H1 (cell line): ENCODE results near the gene TUBE1. TPM values are rescaled to one million over a fixed set of nuclear protein-coding genes. Genes with fewer than 3 reads are reported as not detected.

ENCODE experiments used
- KDM4A ChIP-seq: IDR thresholded peaks from one replicate; pipeline ENCODE4 v1.7.1; 2012; ENCODE audit warnings: low read depth, mild to moderate bottlenecking, moderate library complexity, low read length, inconsistent platforms; ENCODE audit not compliant: severe bottlenecking
- YY1 ChIP-seq: IDR thresholded peaks from 2 replicates; pipeline ENCODE4 v1.6.1; 2011; ENCODE audit warnings: low read depth, mild to moderate bottlenecking, low read length
- polyA plus RNA-seq, 7 experiments: library from polyadenylated mRNA; depleted of rRNA in 3 of 7; stranded (reverse) in 5 of 7; unstranded in 2 of 7; fragments of >200 nt in 5 of 7; fragments of 200-250 nt in 2 of 7; gene quantifications; 1 replicate in 5 of 7; 2 replicates in 1 of 7; 4 replicates in 1 of 7; pipeline versions ENCODE4 v1.2.1 to v1.2.3, GENCODE V29; 2011 to 2013; ENCODE audit warnings: missing spikeins in 2 of 7, mixed read lengths in 2 of 7
- total RNA-seq: library from RNA; stranded (reverse); fragmentation: NEBNext Ultra II Directional; extraction: Animal tissue kit (Norgen Biotek cat#: 25700); gene quantifications from 2 replicates; pipeline ENCODE4 v1.2.1, GENCODE V29; 2021
- TF ChIP-seq, protein P1 (sequence below): fragments of 300-600 bp; sonication (generic); IDR thresholded peaks from 2 replicates; pipeline ENCODE4 v1.7.1; 2012; ENCODE audit warnings: low read length, moderate library complexity, mild to moderate bottlenecking, inconsistent platforms; ENCODE audit not compliant: insufficient replicate concordance
- TF ChIP-seq, protein P2 (sequence below): IDR thresholded peaks from 2 replicates; pipeline ENCODE4 v1.6.1; 2011; ENCODE audit warnings: low read depth, mild to moderate bottlenecking, low read length; ENCODE audit not compliant: insufficient read depth
- TF ChIP-seq, protein P3 (sequence below): IDR thresholded peaks from 2 replicates; pipeline ENCODE4 v1.6.1; 2012; ENCODE audit warnings: inconsistent platforms

Gene TUBE1
- total and polyA plus RNA-seq, 2 of the 8 experiments (the other 6 are each of a cell fraction or from before 2014, with no cell fraction given) = 8.0 to 15.9 TPM

DNA sequence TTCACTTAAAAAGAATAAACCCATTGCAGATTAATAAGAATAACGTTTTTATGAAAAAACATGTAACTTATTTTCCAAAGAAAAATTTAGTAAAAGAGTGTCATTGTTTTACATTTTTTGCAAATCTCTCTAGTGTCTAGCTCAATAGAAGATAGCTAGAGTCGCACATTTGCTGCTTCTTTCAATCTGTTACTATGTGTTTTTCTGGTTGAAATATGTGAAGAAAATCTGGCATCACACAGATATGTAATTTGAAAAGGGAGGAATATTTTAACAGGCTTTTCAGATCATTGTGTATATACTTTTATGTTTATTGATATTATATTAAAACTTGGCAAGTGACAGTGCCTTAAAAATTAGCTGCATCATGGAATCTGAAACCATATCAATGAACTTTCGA lies 24.3 kb downstream of the TUBE1 start (continued):
- no peak for TF ChIP-seq YY1
- TF ChIP-seq KDM4A = no peak
- TF ChIP-seq, protein P1, sequence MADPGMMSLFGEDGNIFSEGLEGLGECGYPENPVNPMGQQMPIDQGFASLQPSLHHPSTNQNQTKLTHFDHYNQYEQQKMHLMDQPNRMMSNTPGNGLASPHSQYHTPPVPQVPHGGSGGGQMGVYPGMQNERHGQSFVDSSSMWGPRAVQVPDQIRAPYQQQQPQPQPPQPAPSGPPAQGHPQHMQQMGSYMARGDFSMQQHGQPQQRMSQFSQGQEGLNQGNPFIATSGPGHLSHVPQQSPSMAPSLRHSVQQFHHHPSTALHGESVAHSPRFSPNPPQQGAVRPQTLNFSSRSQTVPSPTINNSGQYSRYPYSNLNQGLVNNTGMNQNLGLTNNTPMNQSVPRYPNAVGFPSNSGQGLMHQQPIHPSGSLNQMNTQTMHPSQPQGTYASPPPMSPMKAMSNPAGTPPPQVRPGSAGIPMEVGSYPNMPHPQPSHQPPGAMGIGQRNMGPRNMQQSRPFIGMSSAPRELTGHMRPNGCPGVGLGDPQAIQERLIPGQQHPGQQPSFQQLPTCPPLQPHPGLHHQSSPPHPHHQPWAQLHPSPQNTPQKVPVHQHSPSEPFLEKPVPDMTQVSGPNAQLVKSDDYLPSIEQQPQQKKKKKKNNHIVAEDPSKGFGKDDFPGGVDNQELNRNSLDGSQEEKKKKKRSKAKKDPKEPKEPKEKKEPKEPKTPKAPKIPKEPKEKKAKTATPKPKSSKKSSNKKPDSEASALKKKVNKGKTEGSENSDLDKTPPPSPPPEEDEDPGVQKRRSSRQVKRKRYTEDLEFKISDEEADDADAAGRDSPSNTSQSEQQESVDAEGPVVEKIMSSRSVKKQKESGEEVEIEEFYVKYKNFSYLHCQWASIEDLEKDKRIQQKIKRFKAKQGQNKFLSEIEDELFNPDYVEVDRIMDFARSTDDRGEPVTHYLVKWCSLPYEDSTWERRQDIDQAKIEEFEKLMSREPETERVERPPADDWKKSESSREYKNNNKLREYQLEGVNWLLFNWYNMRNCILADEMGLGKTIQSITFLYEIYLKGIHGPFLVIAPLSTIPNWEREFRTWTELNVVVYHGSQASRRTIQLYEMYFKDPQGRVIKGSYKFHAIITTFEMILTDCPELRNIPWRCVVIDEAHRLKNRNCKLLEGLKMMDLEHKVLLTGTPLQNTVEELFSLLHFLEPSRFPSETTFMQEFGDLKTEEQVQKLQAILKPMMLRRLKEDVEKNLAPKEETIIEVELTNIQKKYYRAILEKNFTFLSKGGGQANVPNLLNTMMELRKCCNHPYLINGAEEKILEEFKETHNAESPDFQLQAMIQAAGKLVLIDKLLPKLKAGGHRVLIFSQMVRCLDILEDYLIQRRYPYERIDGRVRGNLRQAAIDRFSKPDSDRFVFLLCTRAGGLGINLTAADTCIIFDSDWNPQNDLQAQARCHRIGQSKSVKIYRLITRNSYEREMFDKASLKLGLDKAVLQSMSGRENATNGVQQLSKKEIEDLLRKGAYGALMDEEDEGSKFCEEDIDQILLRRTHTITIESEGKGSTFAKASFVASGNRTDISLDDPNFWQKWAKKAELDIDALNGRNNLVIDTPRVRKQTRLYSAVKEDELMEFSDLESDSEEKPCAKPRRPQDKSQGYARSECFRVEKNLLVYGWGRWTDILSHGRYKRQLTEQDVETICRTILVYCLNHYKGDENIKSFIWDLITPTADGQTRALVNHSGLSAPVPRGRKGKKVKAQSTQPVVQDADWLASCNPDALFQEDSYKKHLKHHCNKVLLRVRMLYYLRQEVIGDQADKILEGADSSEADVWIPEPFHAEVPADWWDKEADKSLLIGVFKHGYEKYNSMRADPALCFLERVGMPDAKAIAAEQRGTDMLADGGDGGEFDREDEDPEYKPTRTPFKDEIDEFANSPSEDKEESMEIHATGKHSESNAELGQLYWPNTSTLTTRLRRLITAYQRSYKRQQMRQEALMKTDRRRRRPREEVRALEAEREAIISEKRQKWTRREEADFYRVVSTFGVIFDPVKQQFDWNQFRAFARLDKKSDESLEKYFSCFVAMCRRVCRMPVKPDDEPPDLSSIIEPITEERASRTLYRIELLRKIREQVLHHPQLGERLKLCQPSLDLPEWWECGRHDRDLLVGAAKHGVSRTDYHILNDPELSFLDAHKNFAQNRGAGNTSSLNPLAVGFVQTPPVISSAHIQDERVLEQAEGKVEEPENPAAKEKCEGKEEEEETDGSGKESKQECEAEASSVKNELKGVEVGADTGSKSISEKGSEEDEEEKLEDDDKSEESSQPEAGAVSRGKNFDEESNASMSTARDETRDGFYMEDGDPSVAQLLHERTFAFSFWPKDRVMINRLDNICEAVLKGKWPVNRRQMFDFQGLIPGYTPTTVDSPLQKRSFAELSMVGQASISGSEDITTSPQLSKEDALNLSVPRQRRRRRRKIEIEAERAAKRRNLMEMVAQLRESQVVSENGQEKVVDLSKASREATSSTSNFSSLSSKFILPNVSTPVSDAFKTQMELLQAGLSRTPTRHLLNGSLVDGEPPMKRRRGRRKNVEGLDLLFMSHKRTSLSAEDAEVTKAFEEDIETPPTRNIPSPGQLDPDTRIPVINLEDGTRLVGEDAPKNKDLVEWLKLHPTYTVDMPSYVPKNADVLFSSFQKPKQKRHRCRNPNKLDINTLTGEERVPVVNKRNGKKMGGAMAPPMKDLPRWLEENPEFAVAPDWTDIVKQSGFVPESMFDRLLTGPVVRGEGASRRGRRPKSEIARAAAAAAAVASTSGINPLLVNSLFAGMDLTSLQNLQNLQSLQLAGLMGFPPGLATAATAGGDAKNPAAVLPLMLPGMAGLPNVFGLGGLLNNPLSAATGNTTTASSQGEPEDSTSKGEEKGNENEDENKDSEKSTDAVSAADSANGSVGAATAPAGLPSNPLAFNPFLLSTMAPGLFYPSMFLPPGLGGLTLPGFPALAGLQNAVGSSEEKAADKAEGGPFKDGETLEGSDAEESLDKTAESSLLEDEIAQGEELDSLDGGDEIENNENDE = no peak
- TF ChIP-seq, protein P2, sequence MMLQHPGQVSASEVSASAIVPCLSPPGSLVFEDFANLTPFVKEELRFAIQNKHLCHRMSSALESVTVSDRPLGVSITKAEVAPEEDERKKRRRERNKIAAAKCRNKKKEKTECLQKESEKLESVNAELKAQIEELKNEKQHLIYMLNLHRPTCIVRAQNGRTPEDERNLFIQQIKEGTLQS = no peak
- TF ChIP-seq, protein P3, sequence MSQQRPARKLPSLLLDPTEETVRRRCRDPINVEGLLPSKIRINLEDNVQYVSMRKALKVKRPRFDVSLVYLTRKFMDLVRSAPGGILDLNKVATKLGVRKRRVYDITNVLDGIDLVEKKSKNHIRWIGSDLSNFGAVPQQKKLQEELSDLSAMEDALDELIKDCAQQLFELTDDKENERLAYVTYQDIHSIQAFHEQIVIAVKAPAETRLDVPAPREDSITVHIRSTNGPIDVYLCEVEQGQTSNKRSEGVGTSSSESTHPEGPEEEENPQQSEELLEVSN = no peak
